Neural progenitor cell (in vitro differentiated cells): Measurements from ENCODE around the gene RAB8B. TPM values are rescaled to one million over a fixed set of nuclear protein-coding genes. Genes with fewer than 3 reads are reported as not detected.

Experiments
- DNase-seq: peaks from one replicate; pipeline ENCODE4 v3.0.0-alpha.2; 2016; ENCODE audit warnings: low spot score
- H2AFZ ChIP-seq: fragments of 200-600 bp; sonication (generic); replicated peaks from 2 replicates; pipeline ENCODE4 v1.6.1; 2016; ENCODE audit warnings: antibody characterized with exemption
- H3F3A ChIP-seq: fragments of 200-600 bp; sonication (generic); 2 replicates; pipeline ENCODE4 v1.6.1; 2016; ENCODE audit warnings: antibody characterized with exemption, low read depth
- H3K27ac ChIP-seq: fragments of 200-600 bp; sonication (generic); 2 replicates; pipeline ENCODE4 v1.5.1; 2016; ENCODE audit warnings: mild to moderate bottlenecking
- H3K27me3 ChIP-seq: fragments of 200-600 bp; sonication (generic); 2 replicates; pipeline ENCODE4 v1.6.1; 2016; ENCODE audit warnings: mild to moderate bottlenecking, moderate library complexity
- H3K36me3 ChIP-seq: fragments of 200-600 bp; sonication (generic); 2 replicates; pipeline ENCODE4 v1.5.1; 2016
- H3K4me1 ChIP-seq: fragments of 200-600 bp; sonication (generic); 2 replicates; pipeline ENCODE4 v1.6.1; 2016; ENCODE audit warnings: mixed run types
- H3K4me2 ChIP-seq: fragments of 200-600 bp; sonication (generic); 2 replicates; pipeline ENCODE4 v1.6.1; 2016
- H3K4me3 ChIP-seq: fragments of 200-600 bp; sonication (generic); 2 replicates; pipeline ENCODE4 v1.5.1; 2016
- H3K79me2 ChIP-seq: fragments of 200-600 bp; sonication (generic); 2 replicates; pipeline ENCODE4 v1.6.1; 2016; ENCODE audit warnings: low read depth
- H3K9ac ChIP-seq: fragments of 200-600 bp; sonication (generic); 2 replicates; pipeline ENCODE4 v1.6.1; 2016
- H3K9me3 ChIP-seq: fragments of 200-600 bp; sonication (generic); 2 replicates; pipeline ENCODE4 v1.5.1; 2016; ENCODE audit warnings: low read depth
- H4K20me1 ChIP-seq: fragments of 200-600 bp; sonication (generic); 2 replicates; pipeline ENCODE4 v1.6.1; 2016; ENCODE audit warnings: low read depth
- H3K27ac Mint-ChIP-seq: 3 replicates; pipeline ENCODE4 v1.8.0; 2021; ENCODE audit warnings: mixed read lengths
- H3K27me3 Mint-ChIP-seq: 2 replicates; pipeline ENCODE4 v1.8.0; 2022; ENCODE audit warnings: low read depth, mild to moderate bottlenecking, inconsistent platforms, moderate library complexity, mixed read lengths; ENCODE audit not compliant: insufficient read depth
- H3K36me3 Mint-ChIP-seq: 3 replicates; pipeline ENCODE4 v1.8.0; 2021; ENCODE audit warnings: mixed read lengths
- H3K4me1 Mint-ChIP-seq: 3 replicates; pipeline ENCODE4 v1.8.0; 2021; ENCODE audit warnings: mixed read lengths
- H3K4me3 Mint-ChIP-seq: 3 replicates; pipeline ENCODE4 v1.8.0; 2021; ENCODE audit warnings: mild to moderate bottlenecking, moderate library complexity, mixed read lengths
- H3K9me3 Mint-ChIP-seq: 3 replicates; pipeline ENCODE4 v1.8.0; 2020; ENCODE audit warnings: mixed read lengths
- CTCF ChIP-seq: fragments of 200-600 bp; sonication (generic); IDR thresholded peaks from 2 replicates; pipeline ENCODE4 v1.5.1; 2017; ENCODE audit warnings: antibody characterized with exemption, mild to moderate bottlenecking
- EZH2 ChIP-seq: fragments of 200-600 bp; sonication (generic); IDR thresholded peaks from 2 replicates; pipeline ENCODE4 v1.6.1; 2017; ENCODE audit warnings: antibody characterized with exemption, mild to moderate bottlenecking, moderate library complexity
- EZH2phosphoT487 ChIP-seq: fragments of 200-600 bp; sonication (generic); IDR thresholded peaks from 2 replicates; pipeline ENCODE4 v1.6.1; 2017; ENCODE audit warnings: antibody characterized with exemption
- total RNA-seq: library from RNA; depleted of rRNA; stranded (reverse); fragments of >200 nt; gene quantifications from 2 replicates; pipeline ENCODE4 v1.2.3, GENCODE V29; 2015; ENCODE audit warnings: low replicate concordance

RAB8B gene
- total RNA-seq, 1 donor from 2014 or later, result 107 TPM

- no peak overlapping the region for H2AFZ ChIP-seq
- peaks cover 14% of the 10 kb centered on the region for H3K4me1 ChIP-seq
- Mint-ChIP-seq H3K27me3 (peaks cover 9% of the 10 kb centered on the region), H3K4me1 (peaks cover 12% of the 10 kb centered on the region), H3K9me3 (no peaks in the 10 kb centered on the region), H3K36me3 (no peaks in the 10 kb centered on the region), H3K4me3 (no peak overlapping the region), H3K27ac (no peak overlapping the region)
- no peaks in the 10 kb centered on the region for H3K36me3 ChIP-seq
- TF ChIP-seq EZH2 (no peak), EZH2phosphoT487 (no peak), CTCF (no peak)
- H3K9ac ChIP-seq, result no peak overlapping the region
- no peak overlapping the region for H3K4me2 ChIP-seq
- H3K9me3 ChIP-seq, result no peaks in the 10 kb centered on the region
- peaks cover 9% of the 10 kb centered on the region for H3F3A ChIP-seq
- no peak overlapping the region for H3K27ac ChIP-seq
- DNase-seq, result no peak
- no peaks in the 10 kb centered on the region for H4K20me1 ChIP-seq
- H3K27me3 ChIP-seq, result no peaks in the 10 kb centered on the region
- H3K79me2 ChIP-seq, result no peaks in the 10 kb centered on the region
- no peak overlapping the region for H3K4me3 ChIP-seq
These were observed 121.2 kb downstream of the RAB8B start for GRCh38 chr15:63310646-63311045.

GRCh38 chr15:63312286-63312685 is 122.9 kb downstream of the RAB8B start:
- Histone ChIP-seq H3F3A (peaks cover 9% of the 10 kb centered on the region), H3K4me1 (peaks cover 14% of the 10 kb centered on the region), H2AFZ (no peak overlapping the region), H3K9me3 (no peaks in the 10 kb centered on the region), H3K4me2 (peak overlapping the region; percentile 15), H3K27me3 (no peaks in the 10 kb centered on the region), H3K79me2 (no peaks in the 10 kb centered on the region), H4K20me1 (no peaks in the 10 kb centered on the region), H3K27ac (no peak overlapping the region), H3K4me3 (no peak overlapping the region), H3K9ac (no peak overlapping the region), H3K36me3 (no peaks in the 10 kb centered on the region)
- H3K4me1 Mint-ChIP-seq, result peaks cover 12% of the 10 kb centered on the region
- no peak overlapping the region for H3K27ac Mint-ChIP-seq
- no peak for DNase-seq
- peaks cover under 1% of the 10 kb centered on the region for H3K36me3 Mint-ChIP-seq
- peaks cover 1% of the 10 kb centered on the region for H3K9me3 Mint-ChIP-seq
- no peak for TF ChIP-seq CTCF
- TF ChIP-seq EZH2phosphoT487, result no peak
- no peak for TF ChIP-seq EZH2
- H3K27me3 Mint-ChIP-seq, result peaks cover 7% of the 10 kb centered on the region
- no peak overlapping the region for H3K4me3 Mint-ChIP-seq

GRCh38 chr15:63313825-63314224 is 124.4 kb downstream of the RAB8B start:
- Mint-ChIP-seq H3K4me1 (peaks cover 12% of the 10 kb centered on the region), H3K27me3 (peaks cover 10% of the 10 kb centered on the region)
- DNase-seq, result no peak

More at GRCh38 chr15:63313825-63314224, 124.4 kb downstream of the RAB8B start:
- no peaks in the 10 kb centered on the region for H3K9me3 ChIP-seq
- H3K36me3 ChIP-seq, result no peaks in the 10 kb centered on the region
- no peak overlapping the region for H3K4me2 ChIP-seq
- TF ChIP-seq EZH2phosphoT487, result no peak
- no peak for TF ChIP-seq CTCF
- no peak for TF ChIP-seq EZH2
- no peak overlapping the region for H3K4me3 Mint-ChIP-seq
- H3K4me3 ChIP-seq, result no peak overlapping the region
- H3K4me1 ChIP-seq, result peaks cover 14% of the 10 kb centered on the region
- no peaks in the 10 kb centered on the region for H3K27me3 ChIP-seq
- H3K36me3 Mint-ChIP-seq, result peaks cover 2% of the 10 kb centered on the region
- peaks cover 9% of the 10 kb centered on the region for H3F3A ChIP-seq
- H4K20me1 ChIP-seq, result no peaks in the 10 kb centered on the region
- peaks cover 3% of the 10 kb centered on the region for H3K9me3 Mint-ChIP-seq
- no peak overlapping the region for H2AFZ ChIP-seq
- H3K79me2 ChIP-seq, result no peaks in the 10 kb centered on the region
- no peak overlapping the region for H3K27ac Mint-ChIP-seq
- no peak overlapping the region for H3K9ac ChIP-seq
- H3K27ac ChIP-seq, result no peak overlapping the region
